Measurements from ENCODE around the gene LDB2.

DNA sequence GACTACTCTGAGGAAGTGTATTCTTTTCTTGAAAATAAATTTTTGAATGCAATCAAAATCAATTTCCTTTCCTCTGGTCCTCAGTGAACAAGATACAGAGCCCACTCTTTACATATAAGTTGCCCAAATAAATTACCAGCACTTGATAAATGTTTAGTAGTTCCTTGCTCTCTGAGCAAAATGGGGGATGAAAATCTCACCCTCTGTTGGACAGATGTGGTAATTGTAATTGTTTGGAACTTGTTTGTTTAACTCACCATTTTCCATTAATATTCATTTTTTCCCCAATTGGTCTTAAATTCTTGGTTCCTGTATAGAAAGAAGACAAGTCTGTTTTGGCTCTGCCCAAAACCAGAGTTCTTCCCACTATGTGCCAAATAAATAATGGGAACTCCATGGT lies 146.3 kb downstream of the LDB2 start:
- peak in 1 of 3 experiments; percentile 34 for TF ChIP-seq CTCF (IDR thresholded peaks at IDR 0.05)
- no peak for TF ChIP-seq POLR2A (IDR thresholded peaks at IDR 0.05; ENCODE audit: low read depth)
- no peak for TF ChIP-seq POLR2AphosphoS5 (IDR thresholded peaks at IDR 0.05)
- no peak for TF ChIP-seq EP300 (IDR thresholded peaks at IDR 0.05)
